ENCODE results near the gene ARSA.

ARSA gene

DNA sequence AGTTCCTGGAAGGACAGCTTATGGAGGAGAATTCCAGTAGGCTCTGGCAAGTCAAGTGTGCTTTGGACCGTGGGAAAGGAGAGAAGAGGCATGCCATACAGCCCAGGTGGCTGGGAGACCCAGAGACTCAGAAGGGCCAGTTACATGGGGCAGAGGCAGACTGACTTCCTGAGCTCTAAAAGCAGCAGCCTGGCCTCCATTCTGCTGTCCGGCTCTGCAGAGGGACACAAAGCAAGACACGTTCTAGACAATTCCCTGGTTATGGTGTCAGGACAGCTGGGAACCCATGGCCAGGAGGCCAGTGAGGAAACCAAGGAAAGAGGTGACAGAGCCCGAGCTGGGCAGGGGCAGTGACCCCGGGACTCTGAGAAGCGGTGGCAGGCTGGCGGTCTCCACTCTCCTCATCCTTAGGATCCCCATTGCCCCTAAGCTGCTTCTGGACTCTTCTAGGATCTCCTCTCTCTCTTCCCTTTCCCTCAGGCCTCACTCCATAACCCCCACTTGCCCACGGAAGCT lies 52.5 kb downstream of the ARSA start:
- DNase-seq (ENCODE audit: low read depth) = no peak
- in situ Hi-C loops (cut with HindIII; ENCODE audit: low sequenced_read_pairs) = loop anchor here (5.0 kb wide), 1 partner anchor 52 kb away; the partner anchor contains the start of gene ARSA
- H3K4me3 ChIP-seq (ENCODE audit: low read depth, low read length) = no peak overlapping the region
- TF ChIP-seq, protein P1, sequence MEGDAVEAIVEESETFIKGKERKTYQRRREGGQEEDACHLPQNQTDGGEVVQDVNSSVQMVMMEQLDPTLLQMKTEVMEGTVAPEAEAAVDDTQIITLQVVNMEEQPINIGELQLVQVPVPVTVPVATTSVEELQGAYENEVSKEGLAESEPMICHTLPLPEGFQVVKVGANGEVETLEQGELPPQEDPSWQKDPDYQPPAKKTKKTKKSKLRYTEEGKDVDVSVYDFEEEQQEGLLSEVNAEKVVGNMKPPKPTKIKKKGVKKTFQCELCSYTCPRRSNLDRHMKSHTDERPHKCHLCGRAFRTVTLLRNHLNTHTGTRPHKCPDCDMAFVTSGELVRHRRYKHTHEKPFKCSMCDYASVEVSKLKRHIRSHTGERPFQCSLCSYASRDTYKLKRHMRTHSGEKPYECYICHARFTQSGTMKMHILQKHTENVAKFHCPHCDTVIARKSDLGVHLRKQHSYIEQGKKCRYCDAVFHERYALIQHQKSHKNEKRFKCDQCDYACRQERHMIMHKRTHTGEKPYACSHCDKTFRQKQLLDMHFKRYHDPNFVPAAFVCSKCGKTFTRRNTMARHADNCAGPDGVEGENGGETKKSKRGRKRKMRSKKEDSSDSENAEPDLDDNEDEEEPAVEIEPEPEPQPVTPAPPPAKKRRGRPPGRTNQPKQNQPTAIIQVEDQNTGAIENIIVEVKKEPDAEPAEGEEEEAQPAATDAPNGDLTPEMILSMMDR (IDR thresholded peaks at IDR 0.05; ENCODE audit: low read depth, low read length, missing control alignments) = no peak

Data from astrocyte of the cerebellum (primary cell).